ENCODE data around the gene MT1F.
A peak's percentile ranks its signal among the peaks of the same experiment; 100 is the strongest.
"Not testable (repeated sequence)": the region's sequence is repeated elsewhere in the genome, so short reads cannot be mapped to it uniquely, and the experiment has no call there.

The MT1F gene

DNA sequence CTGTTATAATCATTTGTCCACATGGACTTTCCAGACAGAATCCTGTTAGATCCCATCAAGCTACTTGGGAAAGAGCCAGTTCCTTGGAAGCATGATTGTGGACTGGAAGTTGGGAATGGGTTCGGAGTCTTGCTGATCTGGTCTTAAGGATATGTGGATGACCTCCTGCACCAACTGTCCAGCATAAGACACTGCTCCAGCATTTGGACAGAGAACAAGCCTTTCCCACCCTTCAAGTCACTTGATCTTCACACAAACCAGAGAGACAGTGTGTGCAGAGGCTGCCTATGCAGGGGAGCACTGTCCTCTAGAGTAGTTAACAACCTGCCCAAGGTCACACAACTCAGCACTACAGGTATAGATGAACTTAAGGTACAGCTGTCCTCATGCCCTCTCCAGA is 11.9 kb upstream of the MT1F start:
- no peak for DNase-seq

DNA sequence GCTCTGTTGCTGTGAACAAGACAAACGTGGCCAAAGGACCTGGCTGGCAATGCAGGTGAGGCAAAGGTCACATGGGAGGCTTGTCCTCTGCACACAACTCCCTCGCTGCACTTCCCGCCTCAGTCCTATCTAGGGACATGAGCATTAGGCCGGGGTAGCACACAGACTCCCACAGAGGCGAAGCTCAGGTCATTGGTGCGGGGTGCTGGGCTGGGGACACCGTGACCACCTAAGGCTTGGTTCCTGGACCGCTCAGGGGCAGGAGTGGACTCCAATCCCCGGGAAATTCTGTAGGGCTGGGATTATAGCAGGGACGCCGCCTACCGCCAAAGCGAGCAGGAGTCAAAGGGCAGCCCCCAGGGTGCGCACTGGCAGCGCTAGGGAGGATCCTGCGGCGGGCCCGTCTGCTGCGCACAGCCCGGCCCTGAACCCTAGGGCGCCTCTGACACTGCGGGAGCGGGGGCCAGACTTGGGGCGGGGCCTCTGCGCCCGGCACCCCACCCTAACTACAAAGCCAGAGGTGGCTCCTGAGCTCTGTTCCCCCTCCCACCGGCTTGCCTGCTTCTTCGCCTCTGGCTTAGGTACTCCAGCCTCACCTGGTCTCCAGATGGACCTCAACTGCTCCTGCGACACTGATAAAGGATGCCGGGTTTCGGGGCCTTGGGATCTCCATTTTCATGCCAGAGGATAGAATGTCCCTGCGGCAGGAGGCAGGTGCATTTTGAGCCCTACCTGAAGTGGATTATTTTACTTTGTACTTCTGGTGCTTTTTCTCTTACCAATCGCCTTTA is 9.9 kb upstream of the MT1F start:
- no peak for DNase-seq

DNA sequence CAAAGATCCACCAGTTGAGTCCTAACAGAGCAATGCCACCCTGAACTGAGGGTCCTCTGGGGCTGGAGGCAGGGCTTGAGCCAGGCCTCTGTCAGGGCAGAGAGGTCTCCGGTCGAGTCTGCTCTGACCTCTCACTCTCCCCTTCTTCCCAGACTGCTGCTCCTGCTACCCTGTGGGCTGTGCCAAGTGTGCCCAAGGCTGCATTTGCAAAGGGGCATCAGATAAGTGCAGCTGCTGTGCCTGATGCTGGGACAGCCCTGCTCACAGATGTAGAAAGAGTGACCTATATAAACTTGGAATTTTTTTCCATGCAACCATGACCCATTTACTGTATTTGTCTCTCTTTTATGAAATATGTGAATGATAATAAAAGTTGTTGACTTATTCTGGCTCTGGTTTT is 8.5 kb upstream of the MT1F start:
- no peak for DNase-seq

DNA sequence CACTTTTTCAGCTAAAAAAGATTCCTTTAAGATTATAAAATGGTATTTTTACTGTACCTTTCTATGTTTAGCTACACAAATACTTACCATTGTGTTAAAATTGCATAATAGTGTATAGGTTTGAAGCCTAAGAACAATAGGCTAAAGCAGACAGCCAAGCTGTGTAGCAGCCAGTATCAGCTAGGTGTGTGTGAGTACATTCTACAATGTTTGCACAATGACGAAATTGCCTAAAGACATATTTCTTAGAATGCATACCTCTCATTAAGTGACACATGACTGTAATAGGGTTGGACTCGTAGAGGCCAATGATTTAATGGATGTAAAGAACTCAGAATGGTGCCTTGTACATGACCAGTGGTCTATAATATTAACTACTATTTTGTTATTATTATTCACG is 7.9 kb upstream of the MT1F start:
- no peak for DNase-seq

DNA sequence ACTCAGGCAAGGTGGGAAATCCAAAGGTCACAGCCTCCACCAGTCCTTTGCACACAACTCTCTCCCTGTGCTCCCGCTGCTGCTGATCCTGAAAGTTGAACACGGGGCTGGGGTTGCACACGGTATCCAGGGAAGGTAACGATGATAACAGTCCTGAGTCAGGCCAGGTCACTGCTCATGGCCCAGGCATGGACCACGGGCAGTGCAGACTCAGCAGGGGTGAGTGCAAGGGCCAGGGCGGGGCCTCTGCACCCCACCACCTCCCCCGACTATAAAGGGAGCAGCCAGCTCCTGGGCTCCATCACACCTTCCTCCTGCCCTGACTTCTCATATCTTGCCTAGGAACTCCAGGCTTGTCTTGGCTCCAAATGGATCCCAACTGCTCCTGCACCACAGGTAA is 6.2 kb upstream of the MT1F start, which contains the start of gene MT1B:
Gene MT1B (plus strand): TSS at position 301 of the 400 bp plus-strand sequence. CDS start 68 bp downstream, at position 369.
- no peak for DNase-seq

DNA sequence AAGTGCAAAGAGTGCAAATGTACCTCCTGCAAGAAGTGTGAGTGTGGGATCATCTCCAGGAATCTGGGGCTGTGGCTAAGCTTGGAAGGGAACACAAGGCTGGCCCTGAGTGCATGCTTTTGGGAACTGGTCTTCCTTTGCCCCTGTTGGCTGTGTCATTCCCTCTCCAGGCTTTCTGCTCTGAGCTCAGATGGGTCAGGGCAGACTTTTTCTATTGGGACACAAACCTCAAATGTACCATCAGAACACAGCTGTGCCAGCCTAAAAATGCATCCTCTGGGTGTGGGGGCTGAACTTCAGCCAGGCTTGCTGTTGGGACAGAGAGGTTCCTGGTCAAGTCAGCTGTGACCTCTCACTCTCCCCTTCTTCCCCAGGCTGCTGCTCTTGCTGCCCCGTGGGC is 5.2 kb upstream of the MT1F start:
- no peak for DNase-seq

DNA sequence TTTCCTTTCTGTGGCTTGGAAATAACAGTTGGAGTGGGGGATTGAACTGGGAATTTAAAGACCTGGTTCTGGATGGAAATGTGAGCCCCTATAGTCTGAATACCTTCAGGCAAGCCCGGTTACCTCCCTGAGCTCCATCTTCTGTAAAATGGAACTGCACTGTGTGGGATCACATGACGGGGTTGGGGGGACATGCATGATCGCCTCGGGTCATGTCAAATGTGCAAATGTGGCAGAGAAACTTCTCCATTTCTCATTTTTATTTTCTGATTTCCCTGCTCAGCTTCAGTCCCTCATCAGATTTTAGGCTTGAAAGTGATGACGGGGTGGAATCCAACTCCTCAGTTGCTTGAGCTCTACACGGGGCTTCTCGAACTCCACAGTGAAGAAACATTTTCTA is 4.5 kb upstream of the MT1F start:
- no peak for DNase-seq

DNA sequence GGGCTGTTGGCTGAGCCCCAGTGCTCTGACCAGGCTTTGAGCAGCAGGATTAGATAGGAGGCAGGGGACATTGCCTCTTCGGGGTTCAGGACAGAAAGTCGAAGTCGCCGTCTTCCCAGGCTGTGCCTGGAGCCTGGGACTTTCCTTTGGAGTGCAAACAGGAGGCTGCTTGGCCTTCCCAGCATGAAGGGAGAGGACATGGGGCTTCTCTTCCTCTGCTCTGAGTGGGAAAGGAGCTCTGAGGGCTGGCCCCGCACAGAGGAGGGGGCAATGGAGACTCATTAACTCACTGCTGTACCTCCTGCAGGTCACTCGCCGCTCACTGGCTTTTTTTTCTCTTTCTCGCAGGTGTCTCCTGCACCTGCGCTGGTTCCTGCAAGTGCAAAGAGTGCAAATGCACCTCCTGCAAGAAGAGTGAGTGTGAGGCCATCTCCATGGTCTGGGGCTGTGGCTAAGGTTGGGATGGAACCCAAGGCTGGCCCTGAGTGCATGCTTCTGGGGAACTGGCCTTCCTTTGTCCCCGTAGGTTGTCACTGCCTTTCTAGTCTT is 642 bp downstream of the MT1F start:
- DNase-seq: peak in 1 of 2 experiments; percentile 15

DNA sequence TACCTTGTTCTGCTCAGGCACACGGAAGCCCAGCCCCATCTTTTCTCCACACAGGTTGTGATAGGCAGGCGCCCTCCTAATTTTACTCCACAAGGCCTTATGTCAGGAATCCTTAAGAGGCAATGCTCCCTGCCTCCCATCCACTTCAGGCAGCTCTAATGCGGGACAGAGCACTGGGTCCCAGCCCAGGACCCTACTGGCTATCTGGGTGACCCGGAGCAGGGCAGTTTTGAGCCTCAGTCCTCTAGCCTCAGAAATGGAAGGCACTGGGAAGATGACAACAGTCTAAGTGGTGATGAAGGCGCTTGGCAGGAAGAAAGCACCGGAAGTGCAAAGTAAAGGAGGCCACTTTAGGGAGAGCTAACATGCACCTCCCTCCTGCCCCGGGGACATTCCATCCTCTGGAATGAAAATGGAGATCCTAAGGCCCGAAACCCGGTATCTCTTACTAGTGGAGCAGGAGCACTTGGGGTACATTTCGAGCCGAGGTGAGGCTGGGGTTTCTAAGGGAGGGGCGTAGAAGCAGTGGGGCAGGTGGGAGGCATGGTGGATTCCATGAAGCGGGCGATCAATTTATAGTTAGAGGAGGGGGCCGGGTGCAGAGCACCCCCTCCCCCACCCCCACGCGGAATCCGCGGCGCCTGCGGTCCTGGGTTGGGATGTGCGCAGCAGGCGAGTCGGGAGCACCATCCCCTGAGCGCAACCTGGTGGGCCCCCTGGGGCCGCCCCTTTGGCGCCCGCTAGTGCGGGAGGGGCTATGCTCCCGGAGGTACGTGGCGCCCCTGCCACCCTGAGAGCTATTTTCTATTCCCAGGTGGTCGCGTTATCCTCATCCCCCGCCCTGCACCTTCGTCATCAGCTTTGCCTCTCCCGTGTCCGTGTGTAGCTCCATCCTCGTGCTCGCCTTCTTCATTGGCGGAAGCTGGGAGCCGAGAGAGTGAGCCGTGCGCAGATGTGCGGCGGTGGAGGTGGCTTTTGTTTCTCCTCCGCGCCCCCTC is 4.9 kb downstream of the MT1F start:
- DNase-seq: peak in 1 of 2 experiments; percentile 15

DNA sequence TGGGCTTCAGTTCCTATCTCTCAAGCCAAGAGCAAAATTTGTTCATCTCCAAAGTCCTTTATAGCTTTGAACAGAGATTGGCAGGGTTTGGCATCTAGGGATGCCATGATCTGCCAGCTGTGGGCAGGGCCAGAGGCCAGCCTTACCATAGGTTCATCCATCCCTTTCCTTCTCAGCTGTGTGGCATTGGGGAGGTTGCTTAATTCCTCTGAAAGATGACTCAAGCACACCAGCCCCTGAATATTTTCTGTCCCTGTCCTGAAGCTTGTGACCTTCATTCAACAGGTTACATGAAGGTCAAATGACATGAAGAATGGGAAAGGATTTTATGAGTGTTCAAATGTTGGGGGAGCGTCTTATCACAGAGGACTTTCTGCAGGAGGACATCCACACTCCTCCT is 6.7 kb downstream of the MT1F start:
- DNase-seq: no peak

DNA sequence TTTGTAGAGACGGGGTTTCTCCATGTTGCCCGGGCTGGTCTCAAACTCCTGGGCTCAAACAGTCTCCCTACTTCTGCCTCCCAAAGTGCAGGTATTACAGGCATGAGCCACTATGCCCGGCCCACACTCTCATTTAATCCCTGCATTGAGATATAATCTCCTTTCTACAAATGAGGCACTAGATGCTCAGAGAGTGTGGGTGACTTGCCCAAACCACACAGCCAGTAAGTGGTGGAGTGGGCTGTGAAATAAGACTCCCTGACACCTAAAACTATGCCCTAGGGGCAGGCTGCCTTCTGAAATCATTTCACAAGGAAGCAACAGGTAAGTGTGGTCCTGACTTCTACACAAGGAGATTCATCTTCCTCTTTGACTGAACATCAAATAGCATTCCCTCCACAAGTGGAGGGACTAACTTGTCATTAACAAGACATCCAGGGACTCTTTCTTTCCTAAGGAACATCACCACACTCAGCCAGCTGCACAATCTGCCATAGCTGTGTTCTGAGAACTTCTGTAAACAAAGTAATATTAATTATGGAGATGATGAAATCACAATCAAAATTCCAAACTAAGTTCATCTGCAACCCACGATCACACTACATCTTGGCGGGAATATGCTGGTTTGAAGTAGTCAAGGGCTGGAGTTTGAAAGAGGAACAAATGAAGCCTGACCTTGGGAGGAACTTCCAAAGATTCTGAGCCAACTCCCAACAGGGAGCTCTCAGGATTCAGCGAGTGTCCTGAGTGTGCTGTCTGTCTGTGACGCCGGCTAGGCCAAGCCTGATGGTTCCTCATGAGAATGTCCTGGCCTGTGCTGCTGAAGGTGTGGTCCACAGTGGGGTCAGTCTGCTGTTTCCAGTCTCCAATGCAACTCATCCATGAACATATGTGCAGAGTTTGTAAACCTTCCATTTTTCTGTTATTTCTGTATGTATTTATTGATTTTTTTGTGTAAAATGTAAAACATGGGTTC is 7.8 kb downstream of the MT1F start:
- not testable (repeated sequence) for DNase-seq

DNA sequence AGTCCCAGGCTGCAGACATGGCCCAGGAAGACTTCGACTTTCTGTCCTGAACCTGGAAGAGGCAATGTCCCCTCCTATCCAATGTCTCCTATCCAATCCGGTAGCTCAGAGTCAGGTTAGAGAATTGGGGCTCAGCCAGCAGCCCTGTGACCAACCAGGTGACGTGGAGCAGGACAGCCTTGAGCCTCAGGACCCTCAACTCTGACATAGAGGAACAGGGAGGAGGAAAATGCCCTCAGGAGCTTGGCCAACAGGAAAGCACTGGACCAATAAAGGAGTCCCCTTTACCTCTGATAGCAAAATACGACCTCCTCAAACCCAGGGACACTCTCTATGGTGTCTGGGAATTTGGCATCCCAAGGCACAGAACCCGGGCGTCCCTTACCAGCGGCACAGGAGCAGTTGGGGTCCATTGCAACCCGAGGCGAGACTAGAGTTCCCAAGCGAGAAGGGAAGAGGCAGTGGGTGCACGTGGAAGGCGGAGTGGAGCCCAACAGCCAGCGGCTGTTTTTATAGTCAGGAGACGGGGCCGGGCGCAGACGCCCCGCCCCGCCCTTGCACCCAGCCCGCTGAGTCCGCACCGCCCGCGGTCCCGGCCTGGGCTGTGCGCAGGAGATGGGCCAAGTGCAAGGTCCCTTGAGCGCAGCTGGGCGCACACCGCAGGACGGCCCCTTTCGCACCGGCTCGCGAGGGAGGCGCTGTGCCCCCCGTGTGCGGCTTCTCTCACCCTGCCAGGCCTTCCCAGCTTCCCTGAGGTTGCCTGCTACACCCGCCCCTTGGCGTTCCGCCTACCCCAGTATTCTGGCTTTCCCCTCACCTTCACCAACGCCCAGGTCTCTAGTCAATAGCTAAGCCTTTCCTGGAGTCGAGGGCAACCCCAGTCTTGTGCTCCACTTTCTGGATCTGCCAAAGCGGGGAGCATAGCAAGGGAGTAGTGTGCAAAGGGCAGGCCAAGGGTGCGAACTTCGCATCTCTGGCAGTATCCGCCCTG is 10.1 kb downstream of the MT1F start, which contains the start of gene MT1G:
Gene MT1G (minus strand): TSS at position 485 of the 991 bp plus-strand sequence. CDS start 72 bp downstream, at position 413.
- DNase-seq: peak; percentile 38 to 85

DNA sequence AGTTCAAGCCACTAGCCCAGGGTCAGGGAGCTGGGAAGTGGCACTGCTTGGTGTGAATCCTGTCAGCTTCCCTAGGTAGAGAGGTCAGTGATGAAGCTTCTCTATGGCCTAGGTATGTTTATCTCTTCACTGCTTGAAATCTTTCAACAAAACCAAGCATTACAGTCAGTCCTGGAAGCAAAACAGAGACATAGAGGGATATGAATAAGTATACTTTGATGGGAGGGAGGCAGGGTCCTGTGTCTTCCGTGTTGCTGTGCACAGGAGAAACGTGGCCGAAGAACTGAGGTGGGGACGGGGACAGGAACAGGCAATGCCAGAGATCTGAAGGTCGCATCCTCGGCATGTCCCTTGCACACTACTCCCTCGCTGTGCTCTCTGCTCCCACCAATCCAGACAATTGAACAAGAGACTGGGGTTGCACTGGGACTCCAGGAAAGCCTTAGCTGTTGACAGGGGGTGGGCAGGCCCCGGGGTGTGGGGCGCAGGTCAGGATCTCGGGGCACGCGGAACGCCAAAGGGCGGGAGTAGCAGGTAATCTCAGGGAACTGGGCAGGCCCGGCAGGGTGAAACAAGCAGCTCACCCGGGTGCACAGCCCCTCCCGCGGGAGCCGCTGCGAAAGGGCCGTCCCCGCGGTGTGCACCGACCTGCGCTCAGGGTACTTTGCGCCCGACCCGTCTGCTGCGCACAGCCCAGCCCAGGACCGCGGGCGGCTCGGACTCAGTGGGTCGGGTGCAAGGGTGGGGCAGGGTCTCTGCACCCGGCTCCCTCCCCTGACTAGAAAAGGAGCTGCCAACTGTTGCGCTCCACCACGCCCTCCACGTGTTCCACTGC is 11.5 kb downstream of the MT1F start, which contains the start of gene MT1H:
Gene MT1H (plus strand): TSS at position 810 of the 835 bp plus-strand sequence. CDS start 71 bp downstream, outside the sequence.
- DNase-seq: no peak

DNA sequence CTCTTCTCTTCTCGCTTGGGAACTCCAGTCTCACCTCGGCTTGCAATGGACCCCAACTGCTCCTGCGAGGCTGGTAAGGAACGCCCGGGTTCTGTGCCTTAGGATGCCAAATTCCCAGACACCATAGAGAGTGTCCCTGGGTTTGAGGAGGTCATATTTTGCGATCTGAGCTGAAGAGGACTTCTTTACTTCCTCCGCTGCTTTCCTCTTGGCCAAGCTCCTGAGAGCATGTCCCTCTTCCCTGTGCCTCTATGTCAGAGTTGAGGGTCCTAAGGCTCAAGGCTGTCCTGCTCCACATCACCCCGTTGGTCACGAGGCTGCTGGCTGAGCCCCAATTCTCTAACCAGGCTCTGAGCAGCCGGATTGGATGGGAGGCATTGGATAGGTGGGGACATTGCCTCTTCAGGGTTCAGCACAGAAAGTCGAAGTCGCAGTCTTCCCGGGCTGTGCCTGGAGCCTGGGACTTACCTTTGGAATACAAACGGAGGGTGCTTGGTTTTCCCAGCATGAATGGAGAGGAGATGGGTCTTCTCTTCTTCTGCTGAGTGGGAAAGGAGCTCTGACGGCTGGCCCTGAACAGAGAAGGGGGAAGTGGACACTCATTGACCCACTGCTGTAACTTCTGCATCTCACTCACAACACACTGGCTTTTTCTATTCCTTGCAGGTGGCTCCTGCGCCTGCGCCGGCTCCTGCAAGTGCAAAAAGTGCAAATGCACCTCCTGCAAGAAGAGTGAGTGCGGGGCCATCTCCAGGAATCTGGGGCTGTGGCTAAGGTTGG is 12.3 kb downstream of the MT1F start:
- no peak for DNase-seq

DNA sequence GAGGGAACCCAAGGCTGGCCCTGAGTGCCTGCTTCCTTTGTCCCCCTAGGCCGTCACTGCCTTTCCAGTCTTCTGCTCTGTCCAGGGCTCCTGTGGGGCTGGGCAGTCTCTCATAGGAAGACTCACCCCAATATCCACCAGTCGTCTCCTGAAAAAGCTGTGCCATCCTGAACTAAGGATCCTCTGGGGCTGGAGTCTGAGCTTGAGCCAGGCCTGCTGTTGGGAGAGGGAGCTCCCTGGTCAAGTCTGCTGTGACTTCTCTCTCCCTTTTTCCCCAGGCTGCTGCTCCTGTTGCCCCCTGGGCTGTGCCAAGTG is 12.8 kb downstream of the MT1F start:
- DNase-seq: no peak

DNA sequence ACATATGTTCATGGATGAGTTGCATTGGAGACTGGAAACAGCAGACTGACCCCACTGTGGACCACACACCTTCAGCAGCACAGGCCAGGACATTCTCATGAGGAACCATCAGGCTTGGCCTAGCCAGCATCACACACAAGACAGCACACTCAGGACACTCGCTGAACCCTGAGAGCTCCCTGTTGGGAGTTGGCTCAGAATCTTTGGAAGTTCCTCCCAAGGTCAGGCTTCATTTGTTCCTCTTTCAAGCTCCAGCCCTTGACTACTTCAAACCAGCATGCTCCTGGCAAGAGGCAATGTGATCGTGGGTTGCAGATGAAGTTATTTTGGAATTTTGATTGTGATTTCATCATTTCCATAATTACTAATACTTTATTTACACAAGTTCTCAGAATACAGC is 13.9 kb downstream of the MT1F start:
- DNase-seq: not testable (repeated sequence)

DNA sequence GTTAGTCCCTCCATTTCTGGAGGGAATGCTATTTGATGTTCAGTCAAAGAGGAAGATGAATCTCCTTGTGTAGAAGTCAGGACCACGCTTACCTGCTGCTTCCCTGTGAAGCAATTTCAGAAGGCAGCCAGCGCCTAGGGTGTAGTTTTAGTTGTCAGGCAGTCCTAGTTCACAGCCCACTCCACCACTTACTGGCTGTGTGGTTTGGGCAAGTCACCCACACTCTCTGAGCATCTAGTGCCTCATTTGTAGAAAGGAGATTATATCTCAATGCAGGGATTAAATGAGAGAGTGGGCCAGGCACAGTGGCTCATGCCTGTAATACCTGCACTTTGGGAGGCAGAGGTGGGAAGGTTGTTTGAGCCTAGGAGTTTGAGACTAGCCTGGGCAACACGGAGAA is 14.4 kb downstream of the MT1F start:
- not testable (repeated sequence) for DNase-seq

DNA sequence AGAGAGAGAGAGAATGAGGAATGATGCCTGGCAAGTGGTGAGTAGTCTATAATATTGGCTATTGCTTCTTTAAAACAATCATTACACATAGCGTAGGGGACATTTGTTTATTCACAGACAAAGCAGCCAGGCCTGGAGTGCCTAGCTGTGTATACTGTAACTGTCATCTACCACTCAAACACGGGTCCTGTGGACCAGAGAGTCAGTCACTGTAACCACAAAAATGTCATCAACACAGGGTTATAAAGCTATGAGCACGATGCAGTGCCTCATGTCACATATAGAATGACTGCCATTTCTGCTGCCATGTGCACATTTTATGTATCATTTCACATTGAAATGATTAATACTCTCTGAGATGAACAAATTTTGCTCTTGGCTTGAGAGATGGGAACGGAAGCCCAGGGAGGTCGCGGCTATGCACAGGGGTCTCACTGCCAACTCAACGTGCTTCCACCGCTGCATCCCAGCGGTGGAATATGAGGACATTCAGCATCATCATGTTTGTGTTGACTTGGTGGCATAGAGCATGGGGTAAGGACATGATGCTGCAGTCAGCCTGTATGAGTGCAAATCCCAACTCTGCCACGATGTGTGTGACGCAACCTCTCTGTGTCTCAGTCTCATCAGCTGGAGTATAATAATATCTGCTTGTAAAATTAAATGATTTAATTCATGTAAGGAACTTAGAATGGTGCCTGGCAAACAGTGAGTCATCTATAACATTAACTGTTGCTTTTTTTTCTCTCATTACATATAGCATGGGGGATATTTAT is 15.2 kb downstream of the MT1F start:
- no peak for DNase-seq

All from NCI-H526 (cell line).